GM12878 (cell line): ENCODE measurements around the gene APOBEC2. TPM values are rescaled to one million over a fixed set of nuclear protein-coding genes. Genes with fewer than 3 reads are reported as not detected.

ENCODE experiments used
- BRCA1 ChIP-seq: IDR thresholded peaks from 2 replicates; pipeline ENCODE4 v1.6.1; 2011; ENCODE audit warnings: low read depth, low read length, improper control_type of control experiment
- GATAD2B ChIP-seq: fragments of 450-650 bp; conservative IDR thresholded peaks from 2 replicates; pipeline ENCODE4 v1.6.1; 2017; ENCODE audit warnings: low read depth, mild to moderate bottlenecking, moderate library complexity
- IKZF1 ChIP-seq: fragments of 450-650 bp; conservative IDR thresholded peaks from 2 replicates; pipeline ENCODE4 v1.6.1; 2017; ENCODE audit warnings: antibody characterized with exemption, mild to moderate bottlenecking
- KDM1A ChIP-seq: fragments of 200-600 bp; sonication (generic); IDR thresholded peaks from 2 replicates; pipeline ENCODE4 v1.6.1; 2016; ENCODE audit warnings: borderline replicate concordance
- LARP7 ChIP-seq: fragments of 450-650 bp; IDR thresholded peaks from 2 replicates; pipeline ENCODE4 v1.6.1; 2017; ENCODE audit warnings: mild to moderate bottlenecking
- POLR2AphosphoS2 ChIP-seq: IDR thresholded peaks from 2 replicates; pipeline ENCODE4 v1.6.1; 2011; ENCODE audit warnings: low read depth, mild to moderate bottlenecking, low read length, improper control_type of control experiment, moderate library complexity
- POU2F2 ChIP-seq: IDR thresholded peaks from 3 replicates; pipeline ENCODE4 v1.6.1; 2011; ENCODE audit warnings: low read depth, mild to moderate bottlenecking, low read length, borderline replicate concordance
- RAD21 ChIP-seq: IDR thresholded peaks from 2 replicates; pipeline ENCODE4 v1.6.1; 2011; ENCODE audit warnings: mild to moderate bottlenecking, low read depth, low read length, moderate library complexity; ENCODE audit not compliant: insufficient read depth
- RUNX3 ChIP-seq: IDR thresholded peaks from 2 replicates; pipeline ENCODE4 v1.6.1; 2012; ENCODE audit warnings: low read length, inconsistent platforms
- SIN3A ChIP-seq: IDR thresholded peaks from 2 replicates; pipeline ENCODE4 v1.6.1; 2012; ENCODE audit warnings: low read depth, low read length, improper control_type of control experiment
- SMC3 ChIP-seq: IDR thresholded peaks from 2 replicates; pipeline ENCODE4 v1.6.1; 2011; ENCODE audit warnings: low read length, improper control_type of control experiment, borderline replicate concordance
- SRF ChIP-seq, 2 experiments: IDR thresholded peaks; 2 replicates each; pipeline ENCODE4 v1.6.1; 2011; ENCODE audit warnings: low read depth in 2 of 2, low read length in 2 of 2, mild to moderate bottlenecking in 1 of 2, moderate library complexity in 1 of 2
- SUZ12 ChIP-seq: fragments of 200-600 bp; sonication (generic); IDR thresholded peaks from one replicate; pipeline ENCODE4 v1.6.1; 2018; ENCODE audit warnings: antibody characterized with exemption, mild to moderate bottlenecking; ENCODE audit not compliant: unreplicated experiment
- TAF1 ChIP-seq: IDR thresholded peaks from 2 replicates; pipeline ENCODE4 v1.6.1; 2011; ENCODE audit warnings: mild to moderate bottlenecking, low read depth, low read length, borderline replicate concordance
- YY1 ChIP-seq: IDR thresholded peaks from 2 replicates; pipeline ENCODE4 v1.6.1; 2011; ENCODE audit warnings: low read depth, mild to moderate bottlenecking, low read length
- ZNF384 ChIP-seq: IDR thresholded peaks from 2 replicates; pipeline ENCODE4 v1.6.1; 2012; ENCODE audit warnings: low read depth, mild to moderate bottlenecking, low read length, improper control_type of control experiment, borderline replicate concordance
- polyA plus RNA-seq, 11 experiments: library from polyadenylated mRNA; depleted of rRNA in 4 of 11; unstranded in 6 of 11; stranded (reverse) in 5 of 11; fragments of >200 nt; fragmentation: Nextera tagmentation in 4 of 11; fragmentation: Illumina TruSeq in 1 of 11; extraction: Ambion mirVana in 4 of 11; extraction: Trizol in 1 of 11; gene quantifications; 1 replicate in 1 of 11; 2 replicates in 10 of 11; pipeline versions ENCODE4 v1.2.1 to v1.2.3, GENCODE V29; 2011 to 2016; ENCODE audit warnings: inconsistent platforms in 2 of 11, missing spikeins in 2 of 11, low read depth in 1 of 11
- total RNA-seq, 4 experiments: library from RNA; depleted of rRNA in 3 of 4; stranded (reverse); fragments of >200 nt in 3 of 4; fragmentation: Illumina TruSeq in 1 of 4; extraction: Trizol in 1 of 4; gene quantifications; 2 replicates each; pipeline versions ENCODE4 v1.2.1 to v1.2.3, GENCODE V29; 2013 to 2021
- TF ChIP-seq, protein P1 (sequence below): fragments of 450-650 bp; IDR thresholded peaks from 2 replicates; pipeline ENCODE4 v1.6.1; 2017; ENCODE audit warnings: mild to moderate bottlenecking, moderate library complexity
- TF ChIP-seq, protein P2 (sequence below), 3 experiments: IDR thresholded peaks in 2 of 3; conservative IDR thresholded peaks in 1 of 3; 2 replicates each; pipeline ENCODE4 v1.5.1; 2011; ENCODE audit warnings: low read depth in 3 of 3, low read length in 3 of 3, mild to moderate bottlenecking in 3 of 3, control low read depth in 2 of 3, moderate library complexity in 2 of 3, inconsistent platforms in 1 of 3, mixed read lengths in 1 of 3; ENCODE audit not compliant: control insufficient read depth in 2 of 3, insufficient read depth in 1 of 3; ENCODE audit errors: extremely low read depth in 1 of 3
- TF ChIP-seq, protein P3 (sequence below): fragments of 450-650 bp; IDR thresholded peaks from 2 replicates; pipeline ENCODE4 v1.6.1; 2017; ENCODE audit warnings: mild to moderate bottlenecking, moderate library complexity

Gene APOBEC2
- total and polyA plus RNA-seq, 10 of the 15 experiments (the other 5 are each of a cell fraction or from before 2014, with no cell fraction given) = 0.11 to 1.4 (median 0.87) TPM; not detected in 6

DNA sequence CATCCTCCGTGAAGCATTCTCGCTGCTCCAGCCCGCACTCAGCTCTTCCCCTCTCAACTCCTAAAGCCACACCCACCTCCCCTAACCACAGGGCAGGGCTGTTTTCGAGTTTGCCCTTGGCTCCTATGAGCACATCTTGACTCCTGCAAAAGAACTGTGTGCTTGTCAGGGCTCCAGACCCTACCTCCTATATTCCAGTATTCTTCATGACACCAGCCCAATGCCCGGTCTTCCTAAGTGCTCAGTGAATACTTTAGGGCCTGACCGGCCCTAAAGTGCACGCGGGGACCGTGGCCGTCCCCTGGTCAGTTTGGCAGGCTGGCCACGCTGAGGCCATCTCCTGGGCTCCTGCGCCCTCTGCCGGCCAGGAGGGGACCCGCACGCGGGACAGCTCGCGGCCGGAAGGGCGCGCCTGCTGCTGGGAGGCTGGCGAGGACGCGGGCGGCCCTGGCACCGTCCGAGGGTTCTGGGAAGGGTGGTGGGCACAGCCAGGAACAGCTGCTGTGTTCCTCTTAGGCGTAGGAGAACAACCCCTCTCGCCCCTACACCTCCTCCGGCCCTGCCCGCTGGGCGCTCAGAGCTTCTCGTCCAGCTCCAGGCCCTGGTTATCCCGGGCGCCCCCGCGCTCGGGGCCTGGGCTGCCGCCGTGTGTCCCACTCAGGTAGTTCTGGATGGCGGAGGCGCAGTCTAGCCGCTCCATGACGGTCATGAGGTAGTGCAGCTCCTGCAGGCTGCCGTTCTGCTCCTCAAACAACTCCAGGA lies 25.0 kb upstream of the APOBEC2 start (continued):
- TF ChIP-seq, protein P1, sequence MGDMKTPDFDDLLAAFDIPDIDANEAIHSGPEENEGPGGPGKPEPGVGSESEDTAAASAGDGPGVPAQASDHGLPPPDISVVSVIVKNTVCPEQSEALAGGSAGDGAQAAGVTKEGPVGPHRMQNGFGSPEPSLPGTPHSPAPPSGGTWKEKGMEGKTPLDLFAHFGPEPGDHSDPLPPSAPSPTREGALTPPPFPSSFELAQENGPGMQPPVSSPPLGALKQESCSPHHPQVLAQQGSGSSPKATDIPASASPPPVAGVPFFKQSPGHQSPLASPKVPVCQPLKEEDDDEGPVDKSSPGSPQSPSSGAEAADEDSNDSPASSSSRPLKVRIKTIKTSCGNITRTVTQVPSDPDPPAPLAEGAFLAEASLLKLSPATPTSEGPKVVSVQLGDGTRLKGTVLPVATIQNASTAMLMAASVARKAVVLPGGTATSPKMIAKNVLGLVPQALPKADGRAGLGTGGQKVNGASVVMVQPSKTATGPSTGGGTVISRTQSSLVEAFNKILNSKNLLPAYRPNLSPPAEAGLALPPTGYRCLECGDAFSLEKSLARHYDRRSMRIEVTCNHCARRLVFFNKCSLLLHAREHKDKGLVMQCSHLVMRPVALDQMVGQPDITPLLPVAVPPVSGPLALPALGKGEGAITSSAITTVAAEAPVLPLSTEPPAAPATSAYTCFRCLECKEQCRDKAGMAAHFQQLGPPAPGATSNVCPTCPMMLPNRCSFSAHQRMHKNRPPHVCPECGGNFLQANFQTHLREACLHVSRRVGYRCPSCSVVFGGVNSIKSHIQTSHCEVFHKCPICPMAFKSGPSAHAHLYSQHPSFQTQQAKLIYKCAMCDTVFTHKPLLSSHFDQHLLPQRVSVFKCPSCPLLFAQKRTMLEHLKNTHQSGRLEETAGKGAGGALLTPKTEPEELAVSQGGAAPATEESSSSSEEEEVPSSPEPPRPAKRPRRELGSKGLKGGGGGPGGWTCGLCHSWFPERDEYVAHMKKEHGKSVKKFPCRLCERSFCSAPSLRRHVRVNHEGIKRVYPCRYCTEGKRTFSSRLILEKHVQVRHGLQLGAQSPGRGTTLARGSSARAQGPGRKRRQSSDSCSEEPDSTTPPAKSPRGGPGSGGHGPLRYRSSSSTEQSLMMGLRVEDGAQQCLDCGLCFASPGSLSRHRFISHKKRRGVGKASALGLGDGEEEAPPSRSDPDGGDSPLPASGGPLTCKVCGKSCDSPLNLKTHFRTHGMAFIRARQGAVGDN = peak; percentile 65
- TF ChIP-seq KDM1A = no peak
- peak; percentile 57; the same call in 1 of the 2 replicates for TF ChIP-seq YY1
- 0 out of 3 replicates have a peak, but pooled peaks have one; percentile 37 for TF ChIP-seq POU2F2
- no peak for TF ChIP-seq ZNF384
- peak; percentile 60; the same call in 1 of the 2 replicates for TF ChIP-seq LARP7
- TF ChIP-seq IKZF1 = peak; percentile 81
- TF ChIP-seq, protein P2, sequence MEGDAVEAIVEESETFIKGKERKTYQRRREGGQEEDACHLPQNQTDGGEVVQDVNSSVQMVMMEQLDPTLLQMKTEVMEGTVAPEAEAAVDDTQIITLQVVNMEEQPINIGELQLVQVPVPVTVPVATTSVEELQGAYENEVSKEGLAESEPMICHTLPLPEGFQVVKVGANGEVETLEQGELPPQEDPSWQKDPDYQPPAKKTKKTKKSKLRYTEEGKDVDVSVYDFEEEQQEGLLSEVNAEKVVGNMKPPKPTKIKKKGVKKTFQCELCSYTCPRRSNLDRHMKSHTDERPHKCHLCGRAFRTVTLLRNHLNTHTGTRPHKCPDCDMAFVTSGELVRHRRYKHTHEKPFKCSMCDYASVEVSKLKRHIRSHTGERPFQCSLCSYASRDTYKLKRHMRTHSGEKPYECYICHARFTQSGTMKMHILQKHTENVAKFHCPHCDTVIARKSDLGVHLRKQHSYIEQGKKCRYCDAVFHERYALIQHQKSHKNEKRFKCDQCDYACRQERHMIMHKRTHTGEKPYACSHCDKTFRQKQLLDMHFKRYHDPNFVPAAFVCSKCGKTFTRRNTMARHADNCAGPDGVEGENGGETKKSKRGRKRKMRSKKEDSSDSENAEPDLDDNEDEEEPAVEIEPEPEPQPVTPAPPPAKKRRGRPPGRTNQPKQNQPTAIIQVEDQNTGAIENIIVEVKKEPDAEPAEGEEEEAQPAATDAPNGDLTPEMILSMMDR (IDR thresholded peaks at IDR 0.05 in 2 of 3, conservative IDR thresholded peaks at IDR 0.05 in 1 of 3; ENCODE audit: control insufficient read depth in 2 of 3, extremely low read depth in 1 of 3, insufficient read depth in 1 of 3, low read depth in 3 of 3, low read length in 3 of 3) = peak; percentile 96 to 99 (median 98); a peak in 5 of 6 replicates
- peak; percentile 75 for TF ChIP-seq RAD21
- TF ChIP-seq SIN3A = peak; percentile 33; the same call in 1 of the 2 replicates
- TF ChIP-seq, protein P3, sequence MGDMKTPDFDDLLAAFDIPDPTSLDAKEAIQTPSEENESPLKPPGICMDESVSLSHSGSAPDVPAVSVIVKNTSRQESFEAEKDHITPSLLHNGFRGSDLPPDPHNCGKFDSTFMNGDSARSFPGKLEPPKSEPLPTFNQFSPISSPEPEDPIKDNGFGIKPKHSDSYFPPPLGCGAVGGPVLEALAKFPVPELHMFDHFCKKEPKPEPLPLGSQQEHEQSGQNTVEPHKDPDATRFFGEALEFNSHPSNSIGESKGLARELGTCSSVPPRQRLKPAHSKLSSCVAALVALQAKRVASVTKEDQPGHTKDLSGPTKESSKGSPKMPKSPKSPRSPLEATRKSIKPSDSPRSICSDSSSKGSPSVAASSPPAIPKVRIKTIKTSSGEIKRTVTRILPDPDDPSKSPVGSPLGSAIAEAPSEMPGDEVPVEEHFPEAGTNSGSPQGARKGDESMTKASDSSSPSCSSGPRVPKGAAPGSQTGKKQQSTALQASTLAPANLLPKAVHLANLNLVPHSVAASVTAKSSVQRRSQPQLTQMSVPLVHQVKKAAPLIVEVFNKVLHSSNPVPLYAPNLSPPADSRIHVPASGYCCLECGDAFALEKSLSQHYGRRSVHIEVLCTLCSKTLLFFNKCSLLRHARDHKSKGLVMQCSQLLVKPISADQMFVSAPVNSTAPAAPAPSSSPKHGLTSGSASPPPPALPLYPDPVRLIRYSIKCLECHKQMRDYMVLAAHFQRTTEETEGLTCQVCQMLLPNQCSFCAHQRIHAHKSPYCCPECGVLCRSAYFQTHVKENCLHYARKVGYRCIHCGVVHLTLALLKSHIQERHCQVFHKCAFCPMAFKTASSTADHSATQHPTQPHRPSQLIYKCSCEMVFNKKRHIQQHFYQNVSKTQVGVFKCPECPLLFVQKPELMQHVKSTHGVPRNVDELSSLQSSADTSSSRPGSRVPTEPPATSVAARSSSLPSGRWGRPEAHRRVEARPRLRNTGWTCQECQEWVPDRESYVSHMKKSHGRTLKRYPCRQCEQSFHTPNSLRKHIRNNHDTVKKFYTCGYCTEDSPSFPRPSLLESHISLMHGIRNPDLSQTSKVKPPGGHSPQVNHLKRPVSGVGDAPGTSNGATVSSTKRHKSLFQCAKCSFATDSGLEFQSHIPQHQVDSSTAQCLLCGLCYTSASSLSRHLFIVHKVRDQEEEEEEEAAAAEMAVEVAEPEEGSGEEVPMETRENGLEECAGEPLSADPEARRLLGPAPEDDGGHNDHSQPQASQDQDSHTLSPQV = peak; percentile 51; the same call in 1 of the 2 replicates
- TF ChIP-seq SRF (IDR thresholded peaks at IDR 0.05; ENCODE audit: low read depth in 2 of 2, low read length in 2 of 2) = no peak
- peak; percentile 57 for TF ChIP-seq SMC3
- TF ChIP-seq RUNX3 = no peak
- TF ChIP-seq SUZ12 = no peak
- 0 out of 2 replicates have a peak, but pooled peaks have one; percentile 19 for TF ChIP-seq TAF1
- peak; percentile 77; the same call in 1 of the 2 replicates for TF ChIP-seq GATAD2B
- peak; percentile 62; the same call in 1 of the 2 replicates for TF ChIP-seq POLR2AphosphoS2
- no peak for TF ChIP-seq BRCA1
